Right lobe of liver (tissue), 6 donors: ENCODE measurements around the gene GATAD2B. TPM values are rescaled to one million over a fixed set of nuclear protein-coding genes. Genes with fewer than 3 reads are reported as not detected.

Experiments
- ATAC-seq, 4 donors: fragments of 200-7000 bp; cut with Tn5 transposase; one replicate each; pipeline ENCODE4 v1.9.1; 2020; ENCODE audit warnings: mild to moderate bottlenecking in 4 of 4, moderate library complexity in 4 of 4
- DNase-seq, 3 donors: peaks; one replicate each; pipeline ENCODE4 v3.0.0-alpha.2; 2020
- H3K27ac ChIP-seq, 3 donors: fragments of 200-600 bp; one replicate each; pipeline ENCODE4 v1.8.0; 2022
- H3K27me3 ChIP-seq, 2 donors: fragments of 200-600 bp; one replicate each; pipeline ENCODE4 v1.8.0; 2022
- H3K36me3 ChIP-seq, 4 donors: fragments of 200-600 bp; sonication (generic) in 1 of 4; one replicate each; pipeline versions ENCODE4 v1.5.1 to v1.8.0; 2017 to 2022; ENCODE audit warnings: control low read depth in 1 of 4
- H3K4me1 ChIP-seq, 4 donors: fragments of 200-600 bp; sonication (generic) in 1 of 4; one replicate each; pipeline versions ENCODE4 v1.5.1 to v1.8.0; 2017 to 2022; ENCODE audit warnings: control low read depth in 1 of 4
- H3K4me3 ChIP-seq, 3 donors: fragments of 200-600 bp; one replicate each; pipeline ENCODE4 v1.8.0; 2022
- H3K9me3 ChIP-seq, 4 donors: fragments of 200-600 bp; sonication (generic) in 1 of 4; one replicate each; pipeline versions ENCODE4 v1.5.1 to v1.8.0; 2017 to 2022; ENCODE audit warnings: control low read depth in 1 of 4
- POLR2A ChIP-seq: fragments of 450-650 bp; IDR thresholded peaks from one replicate; pipeline ENCODE4 v1.6.1; 2017; ENCODE audit warnings: antibody characterized with exemption, mild to moderate bottlenecking
- WGBS: methylation state at CpG from one replicate; pipeline ENCODE4 v1.1.6; 2018; ENCODE audit warnings: low coverage, low lambda C conversion rate; ENCODE audit not compliant: insufficient coverage; ENCODE audit errors: missing lambda C conversion rate; 5-methylcytosine and 5-hydroxymethylcytosine counted together
- intact Hi-C, 2 donors: fragments of 100-400 bp; cut with DNase I; formaldehyde crosslinking; loops; one replicate each; pipeline versions ENCODE4 v1.11.2 to v1.14.1; 2022
- total RNA-seq, 6 experiments: library from RNA; depleted of rRNA in 2 of 6; stranded (reverse); fragments of >200 nt in 2 of 6; fragmentation: NEBNext Ultra II Directional in 3 of 6; extraction: Animal tissue kit (Norgen Biotek cat#: 25700) in 3 of 6; gene quantifications; one replicate each; pipeline versions ENCODE4 v1.1.0 to v1.2.4, GENCODE V29; 2016 to 2023
- TF ChIP-seq, protein P1 (sequence below), 4 donors: fragments of 200-600 bp in 3 of 4; fragments of 450-650 bp in 1 of 4; IDR thresholded peaks; one replicate each; pipeline versions ENCODE4 v1.5.1 to v1.8.0; 2016 to 2022; ENCODE audit warnings: antibody characterized with exemption in 4 of 4, mild to moderate bottlenecking in 2 of 4
- donor health status: DM: no; HTN: yes; CAD: no.
- donor health status: DM: no; HTN: no; CAD: no.
- donor health status: DM: no; HTN: no; CAD: no.
- donor health status: DM: no; HTN: yes; CAD: no.
- donor health status: DM: no; HTN: yes; CAD: no.

GATAD2B gene
- total RNA-seq, 6 experiments from 2014 or later: 9.8 to 20.3 (median 16.8) TPM

DNA sequence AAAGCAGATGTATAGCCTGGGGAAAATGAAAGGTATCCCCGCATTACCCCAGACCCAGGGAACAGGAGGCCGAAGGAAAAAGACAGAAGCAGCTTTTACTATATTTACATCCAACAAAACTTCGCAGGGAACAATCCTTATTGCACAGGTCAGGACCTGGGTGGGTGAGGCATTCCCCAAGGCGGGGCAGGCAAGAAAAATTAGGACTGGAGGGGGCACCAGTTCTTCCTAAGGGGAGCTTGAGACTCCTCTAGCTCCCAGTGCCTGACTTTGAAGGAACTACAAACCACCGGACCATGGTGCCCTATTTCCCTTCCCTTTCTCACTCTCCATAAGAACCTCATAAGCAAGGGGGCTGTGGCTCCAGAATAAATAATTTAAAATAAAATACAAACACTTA lies 6.7 kb upstream of the GATAD2B start:
- Histone ChIP-seq H3K27ac (no peak overlapping the region), H3K9me3 (no peaks in the 10 kb centered on the region), H3K4me3 (no peak overlapping the region), H3K36me3 (peaks cover 0 to 26% (median 6%) of the 10 kb centered on the region in 4 donors), H3K4me1 (no peaks in the 10 kb centered on the region), H3K27me3 (no peaks in the 10 kb centered on the region)
- intact Hi-C loops: loop anchor here in 1 of 2 donors (10.0 kb wide), 1 partner anchor 135 kb away; no protein-coding TSS in a partner anchor
- ATAC-seq: no peak
- TF ChIP-seq, protein P1, sequence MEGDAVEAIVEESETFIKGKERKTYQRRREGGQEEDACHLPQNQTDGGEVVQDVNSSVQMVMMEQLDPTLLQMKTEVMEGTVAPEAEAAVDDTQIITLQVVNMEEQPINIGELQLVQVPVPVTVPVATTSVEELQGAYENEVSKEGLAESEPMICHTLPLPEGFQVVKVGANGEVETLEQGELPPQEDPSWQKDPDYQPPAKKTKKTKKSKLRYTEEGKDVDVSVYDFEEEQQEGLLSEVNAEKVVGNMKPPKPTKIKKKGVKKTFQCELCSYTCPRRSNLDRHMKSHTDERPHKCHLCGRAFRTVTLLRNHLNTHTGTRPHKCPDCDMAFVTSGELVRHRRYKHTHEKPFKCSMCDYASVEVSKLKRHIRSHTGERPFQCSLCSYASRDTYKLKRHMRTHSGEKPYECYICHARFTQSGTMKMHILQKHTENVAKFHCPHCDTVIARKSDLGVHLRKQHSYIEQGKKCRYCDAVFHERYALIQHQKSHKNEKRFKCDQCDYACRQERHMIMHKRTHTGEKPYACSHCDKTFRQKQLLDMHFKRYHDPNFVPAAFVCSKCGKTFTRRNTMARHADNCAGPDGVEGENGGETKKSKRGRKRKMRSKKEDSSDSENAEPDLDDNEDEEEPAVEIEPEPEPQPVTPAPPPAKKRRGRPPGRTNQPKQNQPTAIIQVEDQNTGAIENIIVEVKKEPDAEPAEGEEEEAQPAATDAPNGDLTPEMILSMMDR (IDR thresholded peaks at IDR 0.05): no peak
- TF ChIP-seq POLR2A: no peak
- WGBS: 91% methylated on average over 5 of the region's 5 CpGs
- peak in 1 of 3 donors; percentile 3 for DNase-seq

DNA sequence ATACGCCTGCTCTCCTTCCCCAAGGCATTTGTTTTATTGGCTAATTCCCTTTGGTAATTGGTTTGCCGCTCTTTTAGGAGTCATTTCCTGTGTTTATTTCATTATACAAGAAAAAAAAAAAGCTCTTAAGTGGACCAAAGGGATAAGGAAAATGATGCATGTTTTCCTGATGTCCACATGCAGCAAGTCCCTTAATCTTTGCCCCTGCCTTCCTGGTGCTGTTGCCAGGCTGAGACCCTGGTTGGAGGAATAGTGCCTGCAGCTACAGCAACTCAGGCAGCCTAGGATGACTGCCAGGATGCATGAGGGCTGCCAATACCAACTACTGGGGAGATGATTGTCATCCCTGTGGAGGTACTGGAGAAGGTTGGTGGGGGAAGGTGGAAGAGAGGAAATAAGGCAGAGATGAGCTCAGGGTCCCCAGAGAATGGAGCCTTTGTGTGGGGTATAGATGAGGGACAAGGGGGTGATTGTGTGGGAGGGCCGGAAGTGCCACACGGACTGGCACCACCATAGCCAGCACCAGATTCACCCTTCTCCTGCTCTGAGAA lies 6.1 kb upstream of the GATAD2B start:
- peaks cover 0 to 4% (median 0%) of the 10 kb centered on the region in 4 donors for H3K4me1 ChIP-seq
- ATAC-seq (peak; percentile 9 to 49 (median 24)), DNase-seq (peak in 1 of 3 donors; percentile 18)
- H3K27ac ChIP-seq: no peak overlapping the region
- WGBS: 68% methylated on average over 4 of the region's 4 CpGs
- no peaks in the 10 kb centered on the region for H3K27me3 ChIP-seq
- H3K36me3 ChIP-seq: peaks cover 0 to 21% (median 6%) of the 10 kb centered on the region in 4 donors
- intact Hi-C loops: loop anchor here in 1 of 2 donors (10.0 kb wide), 1 partner anchor 134 kb away; no protein-coding TSS in a partner anchor
- H3K9me3 ChIP-seq: no peaks in the 10 kb centered on the region
- no peak overlapping the region for H3K4me3 ChIP-seq
- TF ChIP-seq, protein P1 (IDR thresholded peaks at IDR 0.05): no peak
- no peak for TF ChIP-seq POLR2A

DNA sequence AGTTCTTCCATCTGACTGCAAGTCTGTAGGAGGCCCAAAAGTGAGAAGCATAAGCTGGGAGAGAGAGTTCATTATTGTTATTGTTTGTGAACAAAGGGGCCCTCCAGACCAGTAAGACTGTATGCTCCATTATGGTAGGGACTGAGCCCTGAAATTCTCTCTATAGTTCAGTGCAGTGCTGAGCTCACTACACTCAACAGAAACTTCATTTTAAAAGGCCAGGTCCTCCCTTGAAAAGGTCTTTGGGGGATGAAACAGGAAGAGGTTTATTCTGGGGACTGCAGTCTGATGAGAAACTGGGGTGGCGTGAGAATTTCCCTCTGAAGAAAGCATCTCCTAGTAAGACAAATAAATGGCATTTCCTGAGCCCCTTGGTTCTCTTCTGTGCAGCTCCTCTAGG lies 5.5 kb upstream of the GATAD2B start:
- DNase-seq (no peak), ATAC-seq (no peak)
- WGBS: 50% methylated on average over 1 of the region's 1 CpG
- Histone ChIP-seq H3K36me3 (peaks cover 0 to 16% (median under 1%) of the 10 kb centered on the region in 4 donors), H3K4me1 (peaks cover 0 to 6% (median 0%) of the 10 kb centered on the region in 4 donors), H3K27ac (no peak overlapping the region), H3K4me3 (no peak overlapping the region), H3K9me3 (no peaks in the 10 kb centered on the region), H3K27me3 (no peaks in the 10 kb centered on the region)
- TF ChIP-seq POLR2A: no peak
- TF ChIP-seq, protein P1 (IDR thresholded peaks at IDR 0.05): no peak
- intact Hi-C loops: loop anchor here in 1 of 2 donors (10.0 kb wide), 1 partner anchor 133 kb away; no protein-coding TSS in a partner anchor

DNA sequence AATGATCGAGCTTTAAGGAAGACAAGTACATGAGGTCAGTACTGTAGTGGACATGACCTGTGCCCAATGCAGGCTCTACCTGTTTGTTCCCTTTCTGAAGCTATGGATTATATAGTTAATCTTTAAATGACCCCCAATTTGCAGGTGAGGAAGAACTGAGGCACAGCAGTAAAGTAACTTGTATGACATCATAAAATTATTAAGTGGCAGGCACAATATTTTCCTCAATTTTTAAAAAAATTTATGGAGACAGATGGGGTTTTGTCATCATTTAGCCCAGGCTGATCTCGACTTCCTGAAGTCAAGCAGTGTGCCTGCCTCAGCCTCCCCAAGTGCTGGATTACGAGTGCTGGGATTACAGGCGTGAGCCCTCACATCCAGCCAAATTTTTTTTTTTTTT lies 3.6 kb upstream of the GATAD2B start:
- Histone ChIP-seq H3K4me1 (peaks cover 0 to 11% (median 0%) of the 10 kb centered on the region in 4 donors), H3K4me3 (no peak overlapping the region), H3K36me3 (peaks cover 0 to 8% (median 0%) of the 10 kb centered on the region in 4 donors), H3K9me3 (no peaks in the 10 kb centered on the region), H3K27me3 (no peaks in the 10 kb centered on the region), H3K27ac (no peak overlapping the region)
- intact Hi-C loops: loop anchor here in 1 of 2 donors (10.0 kb wide), 1 partner anchor 132 kb away; no protein-coding TSS in a partner anchor
- ATAC-seq: no peak
- no peak for TF ChIP-seq POLR2A
- TF ChIP-seq, protein P1 (IDR thresholded peaks at IDR 0.05): no peak
- DNase-seq: no peak
- 78% methylated on average over 3 of the region's 4 CpGs for WGBS
